NCI-H526 (cell line): ENCODE results near the gene CAPZB.

Experiments
- DNase-seq, 2 experiments: peaks; one replicate each; lab custom pipeline; 2025; lab: John Stamatoyannopoulos, UW

CAPZB gene

DNA sequence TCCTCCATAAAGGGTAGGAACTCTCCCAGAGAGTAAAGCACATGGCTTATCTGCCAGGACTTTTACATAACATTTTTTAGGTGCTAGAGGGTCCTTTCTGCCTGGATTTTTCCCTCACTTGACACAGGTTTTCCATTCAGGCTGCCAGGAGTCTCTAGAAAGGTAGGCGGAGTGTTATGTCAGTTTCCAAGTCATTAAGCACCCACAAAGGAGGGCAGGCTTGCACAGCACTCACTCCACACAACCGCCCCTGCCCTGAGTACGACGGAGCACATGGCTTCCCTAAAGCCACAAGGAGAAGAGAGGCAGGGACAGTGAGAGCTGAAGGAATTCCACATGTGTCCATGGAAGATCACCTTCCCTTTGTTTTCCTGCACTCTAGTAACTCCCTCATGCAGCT is 55.7 kb downstream of the CAPZB start:
- no peak for DNase-seq

DNA sequence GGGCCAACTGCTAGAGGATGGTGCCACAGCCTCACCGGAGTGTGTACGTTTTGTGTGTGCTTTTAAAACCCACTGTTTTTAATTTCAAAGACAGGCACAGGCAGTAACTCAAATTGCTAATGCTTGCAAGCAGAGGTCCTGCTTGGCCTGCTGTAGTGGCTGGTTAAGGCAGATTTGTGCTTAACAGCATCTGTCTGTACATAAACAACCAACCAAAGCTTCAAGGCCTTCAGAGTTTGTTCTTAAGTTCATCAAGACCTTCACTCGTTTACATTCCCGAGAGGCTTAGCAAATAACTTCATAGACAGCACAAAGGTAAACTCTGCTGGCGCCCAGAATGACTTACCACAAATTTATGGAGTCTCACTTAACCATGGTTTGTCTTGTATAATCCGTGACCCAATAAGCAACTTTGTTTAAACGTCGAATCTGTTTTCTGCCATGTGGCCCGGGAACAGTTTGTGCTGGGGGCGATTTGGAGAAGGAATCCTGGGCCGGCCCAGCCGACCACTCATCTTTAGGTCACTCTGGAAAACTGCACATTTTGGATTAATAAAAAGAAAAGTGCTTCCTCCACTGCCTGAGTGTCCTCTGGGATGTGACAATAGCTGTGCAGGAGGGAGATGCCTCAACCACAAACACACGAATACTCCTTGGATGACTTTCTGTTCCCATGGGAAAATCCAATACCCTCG is 58.1 kb downstream of the CAPZB start:
- DNase-seq, result no peak

DNA sequence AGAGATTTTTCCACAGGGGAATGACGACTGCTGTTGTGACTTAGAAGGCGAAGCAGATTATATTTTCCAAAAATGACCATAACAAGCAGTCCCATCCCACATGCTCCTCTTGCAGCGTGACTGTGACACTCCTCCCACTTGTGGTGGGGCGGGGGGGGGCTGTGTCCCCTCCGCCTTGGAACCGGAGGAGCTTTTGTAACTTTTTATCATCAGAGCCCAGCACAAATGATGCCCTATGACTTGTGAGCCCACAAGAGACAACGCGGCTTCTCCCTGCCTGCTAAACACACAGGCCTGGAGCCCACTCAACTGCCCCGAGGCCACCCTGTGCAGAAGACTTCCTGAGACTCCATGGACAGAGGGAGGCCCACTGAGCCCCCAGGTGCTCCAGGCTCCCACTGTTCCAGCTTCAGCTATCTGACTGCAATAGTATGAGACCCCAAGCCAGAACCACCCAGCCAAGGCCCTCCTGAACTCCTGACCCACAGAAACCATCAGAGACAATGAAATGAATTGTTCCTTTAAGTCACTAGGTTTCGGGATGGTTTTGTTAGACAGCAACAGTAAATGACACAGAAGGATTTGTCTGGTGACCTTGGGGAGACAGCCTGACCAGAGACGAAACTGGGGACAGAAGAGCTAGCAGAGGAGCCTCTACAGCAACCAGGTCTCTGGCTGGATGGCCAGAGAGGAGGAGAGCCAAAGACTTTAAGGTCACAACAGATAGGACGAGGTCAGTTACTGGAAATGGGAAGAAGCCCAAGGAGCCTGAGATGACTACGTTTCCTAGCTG is 58.8 kb downstream of the CAPZB start:
- no peak for DNase-seq

DNA sequence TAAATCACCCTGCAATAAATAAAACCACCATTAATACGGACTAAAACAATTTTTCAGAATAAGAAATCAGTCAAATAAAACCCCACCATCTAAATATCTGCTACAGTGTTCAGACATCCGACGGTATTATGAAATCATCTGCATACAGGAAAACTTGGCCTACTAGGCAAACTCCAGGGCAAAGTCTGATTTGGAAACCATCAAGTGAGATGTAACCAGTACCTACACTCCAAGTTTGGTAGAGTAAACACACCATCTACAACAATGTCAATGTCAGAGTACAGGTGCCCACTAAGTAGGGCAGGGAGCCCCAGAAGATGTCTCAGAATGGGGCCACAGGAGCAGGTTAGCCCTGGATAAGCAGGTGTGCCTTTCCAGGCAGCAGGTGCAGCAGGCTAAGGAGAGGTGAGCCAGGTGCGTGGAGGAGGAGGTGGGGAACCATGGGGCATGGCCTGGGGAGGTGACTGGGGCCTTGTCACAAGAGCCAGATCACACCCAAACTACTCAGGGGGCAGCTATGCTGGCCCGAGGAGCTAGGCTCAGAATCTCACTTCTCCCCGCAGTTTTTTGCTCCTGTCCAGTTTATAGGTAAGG is 59.6 kb downstream of the CAPZB start:
- DNase-seq, result peak in 1 of 2 experiments; percentile 10

DNA sequence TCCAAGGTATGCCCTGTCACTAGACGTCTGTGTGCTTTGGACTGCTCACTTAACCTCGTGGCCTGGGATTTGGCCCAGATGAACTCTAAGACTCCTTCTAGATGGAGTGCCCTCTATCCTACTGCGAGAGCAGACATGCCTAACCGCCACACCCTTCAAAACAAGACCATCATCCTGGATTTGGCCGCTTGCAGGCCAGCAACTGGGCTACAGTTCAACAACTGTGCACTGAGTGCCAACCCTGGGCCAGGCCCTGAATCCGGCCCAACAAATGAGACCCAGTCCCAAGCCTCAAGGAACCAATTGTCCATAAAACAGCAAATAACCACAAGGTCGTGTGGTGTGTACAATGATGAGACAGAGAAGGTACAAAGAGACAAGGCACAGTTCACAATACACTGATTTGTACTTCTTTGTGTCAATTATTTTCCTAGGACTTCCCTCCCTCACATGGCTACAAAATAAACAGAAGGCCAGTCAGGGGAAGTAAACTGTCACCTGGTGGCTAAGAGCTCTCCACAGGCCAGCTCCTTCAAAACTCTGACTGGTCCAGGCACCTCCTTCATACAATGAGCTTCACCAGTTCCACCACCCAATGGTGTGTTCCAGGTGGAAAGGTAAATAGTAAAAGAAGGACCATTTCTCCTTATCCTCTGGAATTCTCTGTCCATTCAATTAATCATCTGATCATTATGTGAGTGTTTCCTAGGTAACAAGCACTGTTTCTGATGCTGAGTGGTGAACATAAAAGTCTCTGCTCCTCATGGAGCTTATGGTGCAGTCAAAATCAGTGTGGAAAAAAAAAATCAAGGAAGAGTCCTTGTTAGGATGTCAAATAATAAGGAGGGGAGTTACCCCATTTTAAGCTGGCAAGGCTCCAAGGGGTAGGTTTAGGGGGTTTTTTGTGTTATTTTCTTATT is 60.4 kb downstream of the CAPZB start:
- no peak for DNase-seq

DNA sequence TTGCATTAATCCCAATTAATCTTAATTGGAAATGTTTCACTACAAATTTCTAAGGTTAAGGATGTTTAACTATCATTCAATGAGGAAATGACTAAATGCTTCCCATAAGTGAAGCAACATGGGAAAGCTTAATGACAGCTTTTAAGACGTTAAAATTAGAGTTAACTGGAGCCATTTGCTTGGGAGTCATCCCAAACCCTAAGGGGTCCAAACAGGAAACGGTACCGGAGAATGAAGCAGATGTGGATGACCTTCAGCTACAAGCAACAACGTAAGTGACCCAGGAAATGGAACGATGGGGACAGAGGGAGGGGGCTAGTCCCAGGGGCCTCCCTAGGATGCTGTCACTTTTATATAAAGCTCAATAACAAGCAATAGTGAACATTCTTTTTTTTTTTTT is 62.2 kb downstream of the CAPZB start:
- DNase-seq, result no peak

DNA sequence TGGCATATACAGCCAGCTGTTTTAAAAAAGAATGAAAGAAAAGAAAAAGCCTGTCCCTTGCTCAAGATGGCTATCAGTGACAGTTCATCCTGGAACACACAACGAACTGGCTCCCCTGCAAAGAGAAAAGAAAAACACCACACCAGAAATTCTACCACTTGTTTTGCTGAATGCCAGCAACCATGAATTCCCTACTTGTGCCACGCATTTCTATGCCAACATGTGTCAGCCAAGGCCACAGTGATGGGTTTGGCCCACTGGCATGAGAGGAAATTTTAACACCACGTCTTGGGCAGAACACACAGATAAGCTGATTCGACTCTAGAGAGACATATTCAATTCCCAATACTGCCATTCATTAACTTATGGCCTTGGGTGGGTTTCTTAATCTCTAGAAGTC is 64.0 kb downstream of the CAPZB start:
- no peak for DNase-seq

DNA sequence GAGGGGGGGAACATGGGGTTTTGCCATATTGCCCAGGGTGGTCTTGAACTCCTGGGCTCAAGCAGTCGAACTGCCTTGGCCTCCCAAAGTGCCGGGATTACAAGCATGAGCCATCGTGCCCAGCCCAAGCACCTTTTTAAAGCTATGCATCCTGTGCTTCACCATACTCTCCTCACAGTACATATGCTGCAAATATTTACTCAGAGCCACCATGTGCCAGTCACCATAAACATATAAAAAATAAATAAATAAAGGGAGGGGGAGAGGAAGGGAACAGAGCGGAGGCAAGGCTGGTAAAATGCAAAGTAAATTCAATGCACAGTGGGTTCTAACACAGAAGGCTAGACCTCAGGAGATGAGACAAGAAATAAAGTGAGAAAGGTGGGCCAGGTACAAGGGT is 64.7 kb downstream of the CAPZB start:
- no peak for DNase-seq

DNA sequence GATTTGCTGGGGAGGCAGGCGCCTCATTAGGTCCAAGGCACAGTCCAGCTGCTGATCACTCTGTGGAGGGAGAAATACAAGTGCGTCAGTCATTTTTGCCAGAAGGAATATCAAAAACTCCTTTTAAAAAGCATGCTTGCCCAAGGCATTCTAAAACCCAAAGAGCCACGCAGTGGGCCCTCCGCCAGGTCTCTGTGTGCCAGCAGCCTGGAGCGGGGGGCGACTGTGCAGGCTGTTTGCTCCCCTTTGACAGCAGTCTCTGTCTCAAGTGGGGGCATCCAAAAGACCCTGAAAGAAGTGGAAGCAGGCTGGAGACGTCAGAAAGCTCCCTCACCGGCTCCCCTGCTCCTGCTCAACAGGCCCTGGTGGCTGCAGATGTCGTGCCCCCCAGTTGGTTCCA is 65.6 kb downstream of the CAPZB start:
- no peak for DNase-seq

DNA sequence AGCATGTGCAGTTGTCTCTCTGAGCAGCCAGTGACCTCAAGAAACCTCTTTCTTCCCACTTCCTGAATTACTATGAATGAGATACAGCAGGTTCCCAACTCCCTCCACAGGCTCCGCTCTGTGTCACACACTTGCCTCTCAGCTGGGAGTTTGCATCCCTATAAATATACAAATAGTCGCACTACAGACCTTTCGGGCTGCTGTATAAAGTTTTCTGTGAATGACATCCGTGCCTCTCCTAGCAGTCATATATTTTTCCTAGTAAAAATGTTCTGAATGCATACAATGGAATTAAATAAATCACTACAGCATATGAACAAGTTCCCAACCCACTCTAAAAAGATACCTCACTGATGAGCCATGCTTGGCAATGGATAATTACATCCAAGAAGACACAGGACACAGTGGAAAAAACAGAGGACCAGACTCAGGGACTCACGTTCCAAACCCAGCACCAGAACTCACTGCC is 66.8 kb downstream of the CAPZB start:
- DNase-seq, result no peak

DNA sequence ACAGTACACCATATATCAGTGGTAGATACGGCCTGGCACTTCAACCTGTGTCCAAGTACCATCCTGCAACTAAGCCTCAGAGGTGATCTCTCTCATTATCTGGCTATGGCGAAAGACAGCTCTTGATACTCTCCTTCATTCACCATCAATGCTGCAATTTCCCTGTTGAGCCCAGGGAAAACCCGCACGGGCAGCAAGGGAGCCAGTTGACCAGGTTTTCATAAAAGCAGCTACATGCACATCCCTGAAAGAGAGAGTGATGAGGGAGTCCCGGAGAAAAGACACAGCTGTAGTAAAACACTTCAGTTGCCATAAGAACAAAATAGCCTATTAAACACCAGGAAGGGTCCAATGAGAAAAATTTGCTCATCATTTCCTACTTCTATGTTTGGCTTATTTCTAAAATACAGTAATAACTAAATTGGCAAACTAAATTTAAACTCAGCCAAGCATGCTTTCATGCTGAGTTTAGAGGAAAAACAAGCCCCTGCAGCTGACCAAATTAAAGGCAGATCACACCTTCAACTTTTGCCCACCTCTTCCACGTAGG is 68.3 kb downstream of the CAPZB start:
- DNase-seq, result no peak

DNA sequence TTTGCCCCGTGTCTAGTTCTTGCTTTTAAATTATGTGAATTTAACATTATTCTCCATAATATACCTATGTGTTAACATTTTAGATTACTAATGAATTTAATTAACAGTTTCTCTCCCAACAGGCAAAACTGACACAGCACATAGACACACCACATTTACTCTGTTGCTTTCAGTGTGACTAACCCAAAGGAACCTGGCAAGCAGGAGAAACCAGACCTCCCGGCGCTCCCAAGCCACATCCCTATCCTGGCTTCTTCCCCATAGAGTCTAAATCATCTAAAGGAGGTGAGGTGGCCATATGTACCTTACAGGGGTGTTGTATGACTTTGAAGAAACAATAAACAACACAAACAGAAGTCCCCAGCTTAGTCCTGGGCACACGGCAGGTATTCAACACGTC is 69.2 kb downstream of the CAPZB start:
- no peak for DNase-seq

DNA sequence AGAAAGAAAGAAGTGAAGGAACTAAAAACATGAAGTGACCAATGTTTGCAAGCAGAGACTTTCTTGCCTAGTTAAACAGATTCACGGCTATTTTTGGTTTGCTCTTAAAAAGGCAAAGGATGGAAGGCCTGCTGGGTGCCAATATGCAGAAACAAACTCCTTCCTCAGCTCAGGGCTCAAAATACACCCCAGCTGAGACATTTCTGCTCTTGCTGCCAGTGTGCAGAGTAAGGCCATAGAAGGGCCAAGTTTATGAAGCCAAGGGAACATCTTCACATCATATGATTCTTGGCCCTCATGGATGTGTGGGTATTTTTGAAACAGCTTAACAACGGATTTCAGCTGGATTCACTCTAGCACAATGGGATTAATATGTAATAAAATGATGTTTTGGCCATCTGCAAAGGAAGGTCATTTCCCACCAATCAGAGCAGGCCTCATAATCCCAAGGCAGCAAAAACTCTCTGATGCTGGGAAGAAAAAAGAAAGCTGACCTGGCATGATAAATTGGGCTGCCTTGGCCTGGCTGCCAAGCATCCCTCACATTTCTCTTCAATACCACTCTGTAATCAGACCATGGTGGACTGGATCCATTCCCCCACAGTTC is 70.7 kb downstream of the CAPZB start:
- no peak for DNase-seq

DNA sequence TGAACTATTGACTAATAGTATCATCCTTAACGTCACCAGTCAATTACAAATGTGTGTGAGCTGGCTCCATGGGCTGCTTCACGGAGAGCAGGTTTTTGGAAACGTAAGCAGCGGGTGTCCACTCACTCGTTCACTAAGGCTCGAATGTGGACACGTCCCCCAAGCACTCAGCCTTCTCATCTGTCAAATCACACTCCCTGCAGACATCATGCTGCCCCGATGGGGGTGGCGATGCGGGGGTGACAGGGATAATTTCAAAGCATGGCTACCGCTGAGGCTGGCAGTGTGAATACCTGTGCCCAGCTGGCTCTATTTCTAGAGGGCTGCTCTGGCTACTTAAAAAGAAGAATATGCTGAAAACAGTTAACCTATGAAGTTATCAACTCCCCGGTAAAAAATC is 71.3 kb downstream of the CAPZB start:
- no peak for DNase-seq

DNA sequence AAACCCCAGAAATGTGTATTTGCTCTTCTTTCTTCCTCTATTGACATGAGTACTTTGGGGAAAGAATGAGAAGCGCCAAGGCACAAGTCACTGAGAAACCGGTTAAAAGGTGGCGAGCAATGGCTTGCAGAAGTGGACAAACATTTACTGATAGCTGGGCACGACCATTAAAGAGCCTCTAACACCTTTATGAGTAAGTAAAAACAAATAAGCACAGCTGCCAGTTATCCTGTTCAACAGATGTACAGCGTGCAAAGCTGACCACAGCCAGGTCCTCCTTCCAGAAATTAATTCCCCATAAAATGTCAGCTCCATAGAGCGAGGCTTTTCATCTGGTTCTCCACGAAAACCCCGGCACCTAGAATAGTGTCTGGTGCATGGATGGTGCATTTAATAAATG is 72.7 kb downstream of the CAPZB start:
- DNase-seq, result no peak

DNA sequence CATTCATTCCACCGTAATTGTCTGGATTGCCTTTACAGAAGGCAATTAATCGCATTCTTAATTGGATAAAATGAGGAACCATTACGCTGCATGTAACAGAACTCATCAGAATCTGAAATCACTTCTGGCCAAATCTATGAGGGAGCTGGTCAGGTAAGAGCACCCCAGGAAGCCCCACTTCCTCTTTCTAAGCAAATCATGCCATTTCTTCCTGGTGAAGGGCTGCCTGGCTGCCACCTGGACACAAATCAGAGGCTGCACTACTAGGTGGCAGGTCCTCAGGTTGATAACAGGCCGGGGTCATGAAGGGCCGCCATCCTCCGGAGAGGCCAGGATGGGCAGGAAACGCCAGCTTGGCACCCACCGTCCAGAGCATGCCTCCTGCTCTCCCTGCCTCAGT is 73.7 kb downstream of the CAPZB start:
- DNase-seq, result no peak

DNA sequence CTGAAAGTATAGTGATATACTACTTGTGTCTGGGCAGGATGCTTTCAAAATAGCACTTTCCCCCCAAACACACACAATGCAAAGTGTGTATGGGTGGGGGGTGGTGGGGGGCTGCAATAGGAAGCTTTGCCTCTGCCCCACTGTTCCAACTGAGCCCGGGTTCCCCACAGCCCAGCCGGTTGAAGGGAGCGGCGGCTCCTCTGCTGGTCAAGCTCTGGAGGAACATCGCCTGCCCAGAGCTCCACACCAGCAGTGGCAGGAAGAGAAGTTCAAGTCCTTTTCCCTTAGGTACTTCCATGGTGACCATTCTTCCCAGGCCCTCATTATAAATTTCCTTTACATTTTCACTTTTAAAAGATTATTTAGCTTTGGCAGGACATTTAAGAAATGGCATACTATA is 74.9 kb downstream of the CAPZB start:
- DNase-seq, result no peak

DNA sequence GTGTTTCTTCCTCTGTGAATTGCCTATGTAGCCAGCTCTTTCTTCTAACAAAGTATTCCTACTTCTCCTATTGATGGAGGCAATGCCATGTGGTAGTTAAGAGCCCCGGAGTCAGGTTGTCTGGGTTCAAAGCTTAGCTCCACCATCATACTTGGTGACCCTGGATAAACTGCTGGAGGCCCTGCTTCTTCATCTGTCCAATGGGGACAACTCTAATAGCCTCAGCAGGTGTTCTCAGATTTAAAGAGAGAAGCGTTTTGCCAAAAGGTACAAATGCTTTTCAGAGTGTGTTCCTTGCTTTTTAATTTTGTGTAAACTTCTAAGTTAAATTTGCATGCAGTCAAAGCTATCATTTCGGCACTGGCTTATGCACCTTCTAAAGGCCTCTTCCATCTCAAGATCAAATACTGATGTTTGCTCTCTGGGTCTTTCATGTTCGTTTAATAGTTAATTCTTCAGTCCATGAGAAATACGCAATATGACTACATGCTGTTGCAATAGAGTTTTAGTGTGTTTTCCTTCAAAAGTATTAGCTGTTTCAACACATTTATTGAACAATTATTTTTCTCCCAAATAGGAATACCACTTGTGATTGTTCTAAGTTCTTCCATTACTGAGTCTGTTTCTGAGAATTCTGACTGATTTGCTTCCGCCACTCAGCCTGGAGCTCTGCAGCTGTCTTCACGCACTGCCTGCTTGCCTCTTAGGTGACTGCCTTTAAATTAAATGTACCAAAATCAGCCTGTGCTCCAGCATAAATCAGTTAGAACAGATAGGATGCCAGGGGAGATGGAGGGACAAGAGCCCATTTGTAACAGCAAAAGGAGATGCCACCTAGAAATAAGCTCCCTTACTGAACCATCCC is 75.6 kb downstream of the CAPZB start:
- DNase-seq, result no peak

DNA sequence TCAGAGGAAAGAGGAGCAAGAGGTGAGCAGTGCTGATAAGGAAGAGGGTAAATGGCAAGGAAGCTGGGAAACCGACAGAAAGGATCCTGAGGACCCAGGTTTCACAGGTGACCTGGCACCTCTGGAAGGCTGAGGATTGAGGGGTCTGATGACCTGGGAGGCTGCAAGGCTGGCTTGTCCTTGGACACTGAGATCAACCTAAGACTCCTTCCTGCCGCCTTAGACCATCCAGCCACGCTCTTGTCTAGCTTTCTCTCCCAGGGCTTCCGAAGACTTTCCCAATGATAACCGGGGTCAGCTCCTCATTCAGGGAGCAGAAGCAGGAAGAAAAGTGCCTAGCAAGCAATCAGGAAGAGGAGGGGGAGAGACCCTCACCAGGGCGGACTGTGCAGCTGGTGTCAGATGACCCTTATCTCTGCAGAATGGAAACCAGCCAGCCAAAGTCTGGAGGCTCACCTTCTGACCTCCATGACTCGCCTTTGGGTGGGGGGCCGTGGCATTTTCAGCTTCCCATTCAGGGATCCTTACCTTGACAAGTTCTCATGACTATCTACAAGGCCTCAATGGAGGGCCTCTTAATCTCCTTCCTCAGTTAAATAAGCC is 77.7 kb downstream of the CAPZB start:
- DNase-seq, result no peak

DNA sequence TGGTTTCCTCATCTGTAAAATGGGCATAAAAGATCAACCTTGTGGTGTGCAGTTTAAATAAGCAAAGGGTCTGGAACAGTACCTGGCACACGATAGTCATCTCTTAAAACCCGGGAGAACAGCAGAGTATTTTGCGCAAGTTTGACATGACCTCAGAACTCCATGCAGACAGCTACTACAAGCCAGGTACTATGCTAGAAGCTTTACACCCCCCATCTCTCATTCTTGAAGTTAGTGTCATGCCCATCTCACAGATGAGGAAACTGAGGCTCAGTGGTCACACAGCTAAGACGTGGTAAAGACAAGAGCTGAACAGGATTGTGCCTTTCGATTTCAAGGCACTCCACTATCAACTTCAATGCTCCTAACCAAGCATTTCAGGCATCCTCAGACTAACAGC is 78.7 kb downstream of the CAPZB start:
- no peak for DNase-seq
